Measurements from ENCODE around the gene CPLX4. TPM values are rescaled to one million over a fixed set of nuclear protein-coding genes. Genes with fewer than 3 reads are reported as not detected.

CPLX4 gene
- total RNA-seq, 4 donors from 2014 or later = 0.46 TPM; not detected in 3

DNA sequence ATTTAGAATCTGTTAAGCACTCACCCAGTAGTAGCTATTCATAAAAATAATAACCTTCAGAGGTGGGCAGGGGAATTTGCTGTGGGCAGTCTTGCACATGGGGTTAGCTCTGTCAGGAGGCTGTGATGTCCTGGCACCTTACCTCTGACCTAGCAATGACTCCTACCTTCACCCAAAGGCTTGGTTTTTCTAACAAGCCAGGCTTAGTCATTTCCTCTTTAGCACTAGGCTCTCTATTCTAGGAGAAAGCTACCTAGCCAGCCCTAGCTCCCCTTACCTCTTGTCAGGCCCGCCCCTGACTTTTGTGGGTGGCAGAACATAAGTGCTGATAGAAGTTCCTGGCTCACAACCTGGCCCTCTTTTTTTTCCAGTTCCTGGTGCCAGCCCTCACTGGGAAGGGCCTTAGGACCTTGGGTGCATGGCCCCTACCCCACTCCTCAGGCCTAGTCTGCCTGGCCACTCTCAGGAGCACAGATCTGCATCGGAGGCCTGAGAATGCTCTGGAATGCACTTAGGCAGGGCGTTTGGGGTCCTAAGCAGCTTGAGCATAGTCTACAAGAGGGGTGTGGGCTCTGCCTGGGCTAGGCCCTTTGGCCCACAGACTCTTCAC, 17.7 kb downstream of the CPLX4 start:
- DNase-seq (ENCODE audit: low spot score) = no peak
- TF ChIP-seq, protein P1, sequence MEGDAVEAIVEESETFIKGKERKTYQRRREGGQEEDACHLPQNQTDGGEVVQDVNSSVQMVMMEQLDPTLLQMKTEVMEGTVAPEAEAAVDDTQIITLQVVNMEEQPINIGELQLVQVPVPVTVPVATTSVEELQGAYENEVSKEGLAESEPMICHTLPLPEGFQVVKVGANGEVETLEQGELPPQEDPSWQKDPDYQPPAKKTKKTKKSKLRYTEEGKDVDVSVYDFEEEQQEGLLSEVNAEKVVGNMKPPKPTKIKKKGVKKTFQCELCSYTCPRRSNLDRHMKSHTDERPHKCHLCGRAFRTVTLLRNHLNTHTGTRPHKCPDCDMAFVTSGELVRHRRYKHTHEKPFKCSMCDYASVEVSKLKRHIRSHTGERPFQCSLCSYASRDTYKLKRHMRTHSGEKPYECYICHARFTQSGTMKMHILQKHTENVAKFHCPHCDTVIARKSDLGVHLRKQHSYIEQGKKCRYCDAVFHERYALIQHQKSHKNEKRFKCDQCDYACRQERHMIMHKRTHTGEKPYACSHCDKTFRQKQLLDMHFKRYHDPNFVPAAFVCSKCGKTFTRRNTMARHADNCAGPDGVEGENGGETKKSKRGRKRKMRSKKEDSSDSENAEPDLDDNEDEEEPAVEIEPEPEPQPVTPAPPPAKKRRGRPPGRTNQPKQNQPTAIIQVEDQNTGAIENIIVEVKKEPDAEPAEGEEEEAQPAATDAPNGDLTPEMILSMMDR (IDR thresholded peaks at IDR 0.05) = no peak
- no peak for ATAC-seq (ENCODE audit: low FRiP score)

DNA sequence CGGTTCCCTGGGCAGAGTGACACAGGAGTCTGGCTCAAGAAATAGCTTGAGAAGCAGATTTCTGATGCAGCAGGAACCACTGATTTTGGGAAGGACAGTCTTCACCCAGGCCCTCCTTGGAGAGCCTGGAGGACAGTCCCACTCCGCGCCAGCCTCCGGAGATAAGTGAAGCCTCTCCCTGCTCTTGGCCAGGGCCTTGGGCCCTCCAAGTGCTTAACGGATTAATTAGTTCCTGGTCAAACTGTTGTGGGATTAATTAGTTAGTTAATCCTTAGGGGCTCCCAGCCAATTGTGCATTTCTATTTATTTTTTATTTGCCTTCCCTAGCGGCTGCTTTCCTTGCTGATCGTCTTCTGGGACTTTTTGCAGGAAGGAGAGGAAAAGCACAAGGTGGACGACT, 19.6 kb downstream of the CPLX4 start:
- no peak for ATAC-seq (ENCODE audit: low FRiP score)
- DNase-seq (ENCODE audit: low spot score) = no peak
- TF ChIP-seq, protein P1 (IDR thresholded peaks at IDR 0.05) = no peak

DNA sequence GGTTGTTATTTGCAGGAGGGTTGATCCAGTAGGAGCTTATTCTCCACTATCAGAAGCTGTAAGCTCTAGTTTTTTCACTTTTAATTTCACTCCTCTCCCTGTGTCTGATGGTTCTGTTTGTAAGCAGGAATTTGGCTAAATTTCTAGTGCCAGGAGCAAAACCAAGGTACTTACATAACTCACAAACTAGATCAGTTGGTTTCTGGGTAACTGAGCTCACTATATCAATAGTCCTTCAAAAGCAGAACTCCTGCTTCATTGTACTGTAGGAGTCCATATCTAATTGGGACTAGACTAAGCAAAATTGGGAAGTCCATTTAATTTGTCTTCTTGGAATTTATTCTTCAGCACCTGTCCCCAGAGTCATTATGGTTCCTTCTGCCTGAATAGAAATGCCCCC, 25.1 kb downstream of the CPLX4 start:
- TF ChIP-seq, protein P1 (IDR thresholded peaks at IDR 0.05) = no peak
- DNase-seq (ENCODE audit: low spot score) (no peak), ATAC-seq (ENCODE audit: low FRiP score) (no peak)

DNA sequence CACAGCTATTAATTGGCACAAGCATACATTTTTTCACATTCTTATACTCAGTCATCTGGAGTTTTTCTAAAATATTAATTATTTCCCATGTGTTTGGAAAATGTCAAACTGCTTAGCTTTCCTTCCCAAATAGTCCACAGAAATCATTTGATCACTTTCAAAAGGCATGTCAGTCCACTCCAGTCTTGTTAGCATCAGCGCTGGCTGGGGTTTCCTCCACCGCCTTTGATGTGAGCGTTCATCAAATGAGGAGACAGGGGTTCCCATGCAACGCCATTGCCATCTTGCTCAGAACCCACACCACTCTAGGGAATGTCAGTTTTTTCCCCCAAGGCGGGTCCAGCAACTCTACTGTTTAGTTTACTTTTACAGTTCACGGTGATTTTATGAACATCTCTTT, 32.1 kb downstream of the CPLX4 start:
- DNase-seq (ENCODE audit: low spot score) (no peak), ATAC-seq (ENCODE audit: low FRiP score) (no peak)
- TF ChIP-seq, protein P1 (IDR thresholded peaks at IDR 0.05) = no peak

DNA sequence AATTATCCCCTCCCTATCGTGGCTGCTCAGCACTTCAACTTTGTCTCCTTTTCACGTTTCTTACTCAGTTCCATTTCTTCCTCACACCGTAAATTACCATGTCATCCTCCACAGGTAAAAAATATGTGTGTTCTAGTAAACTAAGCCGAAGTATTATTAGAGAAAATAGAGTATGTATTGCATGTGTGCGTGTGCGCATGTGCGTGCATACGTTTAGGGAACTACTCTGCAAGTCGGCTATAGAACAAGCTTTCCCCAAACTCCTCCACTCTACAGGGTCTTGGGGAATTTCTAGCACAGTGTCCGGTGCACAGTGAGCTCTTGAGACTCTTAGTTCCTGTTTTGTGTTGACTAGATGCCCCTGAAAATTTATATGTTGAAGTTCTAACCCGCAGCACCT, 36.1 kb downstream of the CPLX4 start:
- ATAC-seq (ENCODE audit: low FRiP score) (no peak), DNase-seq (ENCODE audit: low spot score) (no peak)
- TF ChIP-seq, protein P1 (IDR thresholded peaks at IDR 0.05) = no peak

DNA sequence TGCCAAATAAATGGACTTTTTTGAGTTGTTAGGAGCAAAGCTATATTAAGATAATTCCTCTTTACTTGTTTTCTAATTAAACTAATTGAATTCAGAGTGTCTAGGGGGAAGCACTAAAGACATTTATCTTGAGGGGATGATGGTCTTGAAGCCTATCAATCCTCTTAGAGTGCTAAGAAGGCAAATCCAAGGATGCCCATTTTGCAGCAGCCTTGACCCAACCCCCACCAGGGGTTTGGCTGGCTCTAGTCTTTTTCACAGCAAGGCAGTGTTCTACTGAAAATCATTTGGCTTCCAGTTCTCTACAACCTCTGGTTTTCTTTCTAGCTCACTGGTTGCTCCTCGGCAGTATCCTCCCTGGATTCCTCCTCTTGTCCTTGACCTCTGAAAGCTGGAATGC, 38.7 kb downstream of the CPLX4 start:
- TF ChIP-seq, protein P1 (IDR thresholded peaks at IDR 0.05) = no peak
- DNase-seq (ENCODE audit: low spot score) = no peak
- no peak for ATAC-seq (ENCODE audit: low FRiP score)

DNA sequence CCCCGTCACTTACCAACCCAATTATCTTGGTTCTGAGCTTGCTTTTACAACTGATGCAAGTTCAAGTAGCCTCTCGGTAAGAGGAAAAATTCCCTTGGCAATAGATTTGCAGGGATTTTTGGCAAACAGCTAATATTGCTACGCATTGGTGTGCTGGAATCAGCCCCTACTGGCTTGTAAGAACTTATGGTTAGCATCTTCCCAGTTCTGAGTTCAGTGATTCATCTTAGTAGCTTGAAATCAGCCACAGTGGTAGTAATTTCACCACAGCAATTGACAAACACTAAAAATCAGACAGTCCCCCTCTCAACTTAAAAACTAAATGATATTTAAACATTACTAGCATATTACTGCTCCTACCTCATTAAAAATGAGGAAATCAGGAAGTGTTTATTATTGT, 39.3 kb downstream of the CPLX4 start:
- TF ChIP-seq, protein P1 (IDR thresholded peaks at IDR 0.05) = no peak
- no peak for ATAC-seq (ENCODE audit: low FRiP score)
- no peak for DNase-seq (ENCODE audit: low spot score)

Measured in omental fat pad (tissue), 4 donors.